GM21825 (cell line): Measurements from ENCODE around the gene SLC5A12.

Experiments used
- ATAC-seq: cut with Tn5 transposase; IDR thresholded peaks from one replicate; pipeline ENCODE4 v1.9.1; 2021; ENCODE audit warnings: mild to moderate bottlenecking, moderate library complexity; ENCODE audit not compliant: unreplicated experiment

SLC5A12 gene

GRCh38 chr11:26721948-26722475, at the start of gene SLC5A12:
Gene SLC5A12, minus strand, starts transcription at chr11:26722060. Its CDS starts 346 bp downstream, at chr11:26721714.
- no peak for ATAC-seq

- no peak for ATAC-seq
Measured at GRCh38 chr11:26769027-26769426, 47.2 kb upstream of the SLC5A12 start.

- ATAC-seq = no peak
Measured at GRCh38 chr11:26767060-26767459, 45.2 kb upstream of the SLC5A12 start.

GRCh38 chr11:26765323-26765722, 43.5 kb upstream of the SLC5A12 start:
- ATAC-seq = no peak

GRCh38 chr11:26764825-26765224, 43.0 kb upstream of the SLC5A12 start:
- no peak for ATAC-seq

GRCh38 chr11:26764315-26764714, 42.5 kb upstream of the SLC5A12 start:
- no peak for ATAC-seq

GRCh38 chr11:26762089-26762488, 40.2 kb upstream of the SLC5A12 start:
- ATAC-seq = no peak

- ATAC-seq = no peak
Measured at GRCh38 chr11:26761361-26761809, 39.5 kb upstream of the SLC5A12 start.

GRCh38 chr11:26757995-26758394, 36.1 kb upstream of the SLC5A12 start:
- ATAC-seq = no peak

GRCh38 chr11:26755762-26756161, 33.9 kb upstream of the SLC5A12 start:
- no peak for ATAC-seq

GRCh38 chr11:26753723-26754504, 32.1 kb upstream of the SLC5A12 start:
- ATAC-seq = no peak

- ATAC-seq = no peak
Measured at GRCh38 chr11:26749927-26750326, 28.1 kb upstream of the SLC5A12 start.

- no peak for ATAC-seq
Measured at GRCh38 chr11:26743622-26744021, 21.8 kb upstream of the SLC5A12 start.

- ATAC-seq = no peak
Measured at GRCh38 chr11:26742966-26743365, 21.1 kb upstream of the SLC5A12 start.

GRCh38 chr11:26741036-26741435, 19.2 kb upstream of the SLC5A12 start:
- no peak for ATAC-seq

- ATAC-seq = no peak
Measured at GRCh38 chr11:26739366-26740073, 17.7 kb upstream of the SLC5A12 start.

GRCh38 chr11:26734691-26735090, 12.8 kb upstream of the SLC5A12 start:
- ATAC-seq = no peak

- no peak for ATAC-seq
Measured at GRCh38 chr11:26731084-26731456, 9.2 kb upstream of the SLC5A12 start.

- ATAC-seq = no peak
Measured at GRCh38 chr11:26730414-26731083, 8.7 kb upstream of the SLC5A12 start.

GRCh38 chr11:26729284-26729683, 7.4 kb upstream of the SLC5A12 start:
- no peak for ATAC-seq

GRCh38 chr11:26726960-26727359, 5.1 kb upstream of the SLC5A12 start:
- ATAC-seq = no peak
